NCI-H146 (cell line): Measurements from ENCODE around the gene GSTM1.
"Not testable (repeated sequence)": the region's sequence is repeated elsewhere in the genome, so short reads cannot be mapped to it uniquely, and the experiment has no call there.

ENCODE experiments used
- DNase-seq: peaks from one replicate; lab custom pipeline; 2025; lab: John Stamatoyannopoulos, UW

GSTM1 gene

DNA sequence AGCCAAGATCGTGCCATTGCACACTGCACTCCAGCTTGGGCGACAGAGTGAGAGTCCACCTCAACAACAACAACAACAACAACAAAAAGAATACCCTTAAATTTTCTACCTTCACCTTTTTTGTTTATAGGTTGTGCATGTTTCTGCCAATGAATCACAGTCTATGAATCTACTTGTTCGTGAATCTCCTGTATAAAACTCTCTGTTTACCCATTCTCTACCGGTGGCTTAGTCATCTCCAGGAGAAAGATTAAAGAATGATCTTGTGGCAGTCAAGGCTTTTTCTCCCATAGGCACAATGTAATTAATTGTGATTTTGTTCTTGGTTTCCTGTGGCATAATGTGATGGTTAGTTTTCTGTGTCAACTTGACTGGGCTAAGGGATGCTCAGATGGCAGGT lies 10.2 kb downstream of the GSTM1 start:
- DNase-seq, result not testable (repeated sequence)

- not testable (repeated sequence) for DNase-seq
These were observed 15.3 kb downstream of the GSTM1 start for GRCh38 chr1:109702940-109703339.

GRCh38 chr1:109704173-109704572 lies 16.6 kb downstream of the GSTM1 start:
- peak; percentile 5 for DNase-seq

DNA sequence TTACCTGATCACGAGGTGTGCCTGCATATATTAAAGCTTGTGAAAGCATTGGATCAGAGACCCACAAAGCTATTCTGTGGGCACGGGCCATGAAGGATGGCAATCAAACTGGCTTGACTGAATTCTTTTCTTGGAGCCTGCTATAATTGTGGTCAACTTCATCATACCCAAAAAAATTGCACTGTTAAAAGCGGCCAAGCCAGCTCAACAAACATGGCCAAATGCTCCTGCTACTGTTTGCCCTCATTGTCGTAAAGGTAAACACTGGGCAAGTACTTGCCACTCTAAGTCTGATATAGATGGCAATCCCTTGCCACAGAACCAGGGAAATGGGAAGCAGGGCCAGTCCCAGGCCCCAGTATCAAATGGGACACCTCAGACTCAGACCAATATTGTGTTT lies 17.8 kb downstream of the GSTM1 start:
- DNase-seq, result no peak

GRCh38 chr1:109708949-109709348 lies 21.3 kb downstream of the GSTM1 start:
- not testable (repeated sequence) for DNase-seq

- DNase-seq, result not testable (repeated sequence)
These were observed 22.2 kb downstream of the GSTM1 start for GRCh38 chr1:109709822-109710221.

DNA sequence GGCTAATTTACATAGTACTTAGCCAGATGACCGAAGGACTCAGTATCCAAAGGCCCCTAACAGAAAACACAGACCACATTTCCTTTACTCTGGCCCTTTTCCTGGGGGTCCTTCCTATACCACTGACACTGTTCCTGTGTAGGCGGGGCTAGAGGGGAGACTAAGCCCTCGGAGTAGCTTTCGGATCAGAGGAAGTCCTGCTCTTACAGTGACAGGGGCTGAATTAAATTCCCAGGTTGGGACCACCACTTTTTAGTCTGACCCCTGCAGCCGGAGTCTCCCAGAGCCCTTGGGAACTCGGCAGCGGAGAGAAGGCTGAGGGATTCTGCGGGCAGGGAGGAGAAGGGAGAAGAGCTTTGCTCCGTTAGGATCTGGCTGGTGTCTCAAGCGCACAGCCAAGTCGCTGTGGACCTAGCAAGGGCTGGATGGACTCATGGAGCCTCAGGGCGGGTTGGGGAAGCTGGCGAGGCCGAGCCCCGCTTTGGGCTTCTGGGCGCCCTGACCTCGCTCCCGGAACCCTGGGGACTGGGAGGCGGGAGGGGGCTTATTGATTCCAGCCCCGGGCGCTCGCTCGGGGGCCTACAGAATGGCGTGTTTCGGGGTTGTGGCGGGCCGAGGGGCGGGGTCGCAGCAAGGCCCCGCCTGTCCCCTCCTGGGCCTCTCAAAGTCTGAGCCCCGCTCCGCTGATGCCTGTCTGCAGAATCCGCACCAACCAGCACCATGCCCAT lies 24.1 kb downstream of the GSTM1 start, which contains the start of gene GSTM5:
Gene GSTM5 (plus strand): TSS at position 659 of the 728 bp plus-strand sequence. CDS start 62 bp downstream, at position 721.
- not testable (repeated sequence) for DNase-seq

DNA sequence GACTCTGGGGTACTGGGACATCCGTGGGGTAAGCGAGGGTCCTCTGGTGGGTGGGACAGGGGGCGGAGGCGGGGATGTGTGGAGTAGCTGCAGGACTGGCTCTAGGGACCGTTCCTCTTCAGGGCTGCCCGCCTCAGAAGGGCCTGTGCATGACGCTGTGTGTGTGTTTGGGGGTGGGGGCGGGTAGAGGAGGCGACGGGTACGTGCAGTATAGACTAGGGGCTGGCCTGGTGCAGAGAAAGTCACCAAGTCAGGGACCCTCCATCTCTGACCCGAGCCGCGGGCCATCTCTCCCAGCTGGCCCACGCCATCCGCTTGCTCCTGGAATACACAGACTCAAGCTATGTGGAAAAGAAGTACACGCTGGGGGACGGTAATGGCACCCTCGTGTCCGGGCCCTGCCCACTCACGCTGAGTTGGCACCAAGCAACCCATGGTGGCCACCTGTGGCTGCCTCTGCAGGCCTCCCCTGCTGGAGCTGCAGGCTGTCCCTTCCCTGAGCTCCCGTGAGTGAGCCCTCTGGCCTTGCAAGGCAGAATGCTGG lies 24.8 kb downstream of the GSTM1 start:
- DNase-seq, result no peak

- DNase-seq, result no peak
These were observed 26.0 kb downstream of the GSTM1 start for GRCh38 chr1:109713636-109714035.

DNA sequence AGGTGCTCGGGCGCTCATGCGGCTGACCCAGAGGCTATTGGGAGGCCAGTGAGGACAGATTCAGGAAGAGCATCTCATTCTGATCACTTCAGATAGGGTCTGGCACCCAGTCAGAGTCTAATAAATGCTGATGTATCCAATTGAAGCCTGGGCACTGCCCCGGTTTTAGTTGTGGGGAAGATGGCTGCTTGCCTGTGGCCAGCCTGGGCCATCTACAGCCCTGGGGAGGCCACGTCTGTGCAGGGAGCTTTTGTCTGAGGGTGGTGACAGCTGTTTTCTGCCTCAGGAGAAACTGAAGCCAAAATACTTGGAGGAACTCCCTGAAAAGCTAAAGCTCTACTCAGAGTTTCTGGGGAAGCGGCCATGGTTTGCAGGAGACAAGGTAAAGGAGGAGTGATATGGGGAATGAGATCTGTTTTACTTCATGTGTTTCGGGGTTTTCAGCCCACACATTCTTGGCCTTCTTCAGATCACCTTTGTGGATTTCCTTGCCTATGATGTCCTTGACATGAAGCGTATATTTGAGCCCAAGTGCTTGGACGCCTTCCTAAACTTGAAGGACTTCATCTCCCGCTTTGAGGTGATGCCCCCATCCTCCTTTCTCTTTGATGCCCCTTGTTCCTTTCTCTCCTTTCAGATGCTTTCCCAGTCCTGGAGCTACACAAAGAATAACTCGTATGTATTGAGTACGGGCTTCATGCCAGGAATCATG lies 27.2 kb downstream of the GSTM1 start:
- no peak for DNase-seq

GRCh38 chr1:109716121-109716520 lies 28.5 kb downstream of the GSTM1 start:
- DNase-seq, result no peak

DNA sequence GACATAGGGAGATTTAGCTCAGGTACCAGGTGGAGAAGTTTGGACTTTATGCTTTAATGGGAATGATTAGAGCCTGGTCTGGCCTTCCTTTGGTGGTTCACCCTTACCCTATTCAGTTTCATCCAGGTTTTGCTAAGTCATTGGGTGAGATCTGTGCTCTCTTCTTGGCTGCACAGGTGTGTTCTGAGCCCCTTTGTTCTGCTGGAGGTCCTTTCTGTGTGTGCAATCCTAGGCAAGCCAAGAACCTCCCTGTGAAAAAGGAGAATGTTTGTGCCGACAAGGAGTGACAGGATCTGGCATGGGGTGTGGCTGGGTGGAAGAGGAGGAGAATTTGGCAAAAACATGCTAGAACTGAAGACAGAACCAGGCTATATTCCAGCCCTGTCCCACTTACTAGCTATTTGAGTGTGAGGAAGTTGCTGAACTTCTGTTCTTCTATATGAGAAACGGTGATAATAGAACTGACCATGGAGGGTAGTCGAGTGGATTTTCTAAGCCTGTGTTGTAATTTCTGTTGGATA lies 29.0 kb downstream of the GSTM1 start:
- DNase-seq, result no peak

- DNase-seq, result no peak
These were observed 30.1 kb downstream of the GSTM1 start for GRCh38 chr1:109717729-109718128.

DNA sequence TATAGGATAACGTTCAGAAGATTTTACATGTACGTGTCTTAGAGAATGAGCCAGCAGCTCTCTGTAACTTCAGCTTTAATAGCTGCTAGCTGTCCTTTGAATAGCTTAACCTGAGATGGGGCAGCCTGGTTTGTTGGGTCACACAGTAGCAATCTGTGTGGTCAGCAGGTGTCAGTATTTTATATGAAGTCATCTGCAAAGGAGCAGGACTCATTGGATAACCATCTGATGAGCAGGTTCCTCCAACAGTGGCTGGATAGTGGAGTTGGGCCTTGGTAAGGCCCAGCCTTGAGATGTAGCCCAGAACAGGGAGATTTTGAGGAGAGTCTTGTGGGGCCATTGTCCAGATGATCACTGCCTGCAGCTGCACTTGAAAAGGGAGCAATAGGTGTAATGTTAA lies 30.9 kb downstream of the GSTM1 start:
- peak; percentile 46 for DNase-seq

GRCh38 chr1:109719337-109719837 lies 31.8 kb downstream of the GSTM1 start:
- DNase-seq, result no peak

- DNase-seq, result no peak
These were observed 33.4 kb downstream of the GSTM1 start for GRCh38 chr1:109721042-109721441.

GRCh38 chr1:109721971-109722370 lies 34.4 kb downstream of the GSTM1 start:
- DNase-seq, result no peak

GRCh38 chr1:109722908-109723691 lies 35.5 kb downstream of the GSTM1 start:
- DNase-seq, result no peak

DNA sequence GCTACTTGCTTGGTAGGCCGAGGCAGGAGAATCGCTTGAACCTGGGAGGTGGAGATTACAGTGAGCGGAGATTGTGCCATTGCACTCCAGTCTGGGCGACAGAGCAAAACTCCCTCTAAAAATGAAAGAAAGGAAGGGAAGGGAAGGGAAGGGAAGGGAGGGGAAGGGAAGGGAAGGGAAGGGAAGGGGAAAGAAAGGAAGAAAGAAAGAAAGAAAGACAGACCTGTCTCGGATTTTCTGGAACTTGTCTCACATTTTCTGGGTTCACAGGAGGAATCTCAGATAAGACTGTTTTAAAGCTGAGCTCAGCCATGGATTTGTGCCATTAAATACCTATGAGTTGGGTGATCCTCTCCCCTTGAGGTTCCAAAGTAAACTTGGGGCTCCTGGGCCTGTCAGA lies 37.3 kb downstream of the GSTM1 start:
- no peak for DNase-seq

DNA sequence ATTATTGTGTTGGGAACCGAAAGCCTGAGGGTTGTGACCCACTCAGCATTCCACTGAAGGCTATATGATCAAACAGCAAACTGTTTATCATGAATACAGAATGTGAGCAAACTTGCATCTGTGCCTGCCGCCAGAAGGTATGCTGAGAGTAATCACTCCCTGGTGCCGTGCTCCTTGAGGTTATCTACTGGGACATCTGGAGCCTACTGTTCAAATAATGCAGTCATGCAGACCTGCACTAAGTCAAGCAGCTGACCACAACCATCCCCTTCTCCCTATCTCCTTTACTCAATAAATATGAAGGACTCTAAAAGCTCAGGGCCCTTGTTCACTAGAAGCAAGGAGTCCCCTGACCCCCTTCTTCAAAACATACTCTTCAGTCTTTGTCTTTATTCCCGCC lies 37.9 kb downstream of the GSTM1 start:
- no peak for DNase-seq

DNA sequence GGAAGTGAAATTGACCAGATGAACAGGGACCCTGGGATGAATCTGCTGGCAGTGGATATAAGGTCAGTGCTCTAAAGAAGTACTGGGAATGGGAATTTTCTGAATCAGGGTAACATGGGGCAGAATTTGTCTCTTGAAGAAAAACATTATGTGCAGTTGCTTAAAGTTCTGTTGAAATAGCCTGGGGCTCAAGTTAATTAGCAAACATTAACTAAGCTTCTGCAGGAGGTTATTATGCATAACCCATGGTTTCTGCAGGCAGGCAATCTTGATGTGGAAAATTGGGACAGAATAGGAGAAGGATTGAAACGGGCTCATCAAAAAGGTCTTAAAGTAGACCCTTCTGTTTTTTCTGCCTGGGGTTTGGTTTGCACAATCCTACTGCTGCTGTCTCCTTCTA lies 38.4 kb downstream of the GSTM1 start:
- DNase-seq, result no peak
